Measurements from ENCODE around the gene GRAMD2B.
A peak's percentile ranks its signal among the peaks of the same experiment; 100 is the strongest.

GRAMD2B gene

DNA sequence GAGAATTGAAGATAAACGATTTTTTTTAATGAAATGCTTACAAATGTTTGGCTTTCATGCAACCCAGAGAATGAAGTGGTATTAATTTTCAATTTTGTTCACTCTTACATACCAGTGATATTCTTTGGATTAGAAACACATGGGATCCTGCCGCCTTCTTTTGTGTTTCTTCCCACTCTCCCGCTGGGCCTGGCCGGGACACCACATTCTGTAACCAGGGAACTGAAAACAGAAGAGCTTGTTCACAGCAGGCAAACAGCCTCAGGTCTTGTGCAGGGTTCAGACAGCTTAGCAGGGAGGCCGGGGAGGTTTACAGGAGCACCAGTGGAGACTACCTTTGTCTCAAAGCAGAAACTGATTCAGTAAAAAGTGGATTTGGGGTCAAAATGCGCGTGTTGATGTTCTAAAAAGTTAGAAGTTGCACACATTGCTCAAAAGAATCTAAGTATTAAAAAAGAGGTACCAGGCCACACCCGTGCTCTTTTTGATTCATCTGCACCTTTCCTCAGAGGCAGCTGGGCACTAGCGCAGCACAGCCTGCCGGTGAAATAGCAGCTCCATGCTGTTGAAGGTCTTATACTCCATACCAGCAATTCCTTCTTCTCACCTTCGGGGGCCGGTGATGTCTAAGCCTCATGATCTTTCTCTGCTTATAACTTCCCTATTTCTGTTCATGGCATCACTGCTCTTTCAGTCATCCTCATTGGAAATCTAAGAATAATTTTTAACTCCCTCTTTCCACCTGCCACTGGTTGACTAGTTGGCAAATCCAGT is 67.1 kb downstream of the GRAMD2B start:
- TF ChIP-seq, protein P1, sequence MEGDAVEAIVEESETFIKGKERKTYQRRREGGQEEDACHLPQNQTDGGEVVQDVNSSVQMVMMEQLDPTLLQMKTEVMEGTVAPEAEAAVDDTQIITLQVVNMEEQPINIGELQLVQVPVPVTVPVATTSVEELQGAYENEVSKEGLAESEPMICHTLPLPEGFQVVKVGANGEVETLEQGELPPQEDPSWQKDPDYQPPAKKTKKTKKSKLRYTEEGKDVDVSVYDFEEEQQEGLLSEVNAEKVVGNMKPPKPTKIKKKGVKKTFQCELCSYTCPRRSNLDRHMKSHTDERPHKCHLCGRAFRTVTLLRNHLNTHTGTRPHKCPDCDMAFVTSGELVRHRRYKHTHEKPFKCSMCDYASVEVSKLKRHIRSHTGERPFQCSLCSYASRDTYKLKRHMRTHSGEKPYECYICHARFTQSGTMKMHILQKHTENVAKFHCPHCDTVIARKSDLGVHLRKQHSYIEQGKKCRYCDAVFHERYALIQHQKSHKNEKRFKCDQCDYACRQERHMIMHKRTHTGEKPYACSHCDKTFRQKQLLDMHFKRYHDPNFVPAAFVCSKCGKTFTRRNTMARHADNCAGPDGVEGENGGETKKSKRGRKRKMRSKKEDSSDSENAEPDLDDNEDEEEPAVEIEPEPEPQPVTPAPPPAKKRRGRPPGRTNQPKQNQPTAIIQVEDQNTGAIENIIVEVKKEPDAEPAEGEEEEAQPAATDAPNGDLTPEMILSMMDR (IDR thresholded peaks at IDR 0.05; ENCODE audit: control insufficient read depth, insufficient read depth, low read depth, low read length, missing control alignments), result peak; percentile 41
- DNase-seq (ENCODE audit: low read depth), result no peak
- no peak overlapping the region for H3K4me3 ChIP-seq (ENCODE audit: control insufficient read depth, low read depth, low read length)

DNA sequence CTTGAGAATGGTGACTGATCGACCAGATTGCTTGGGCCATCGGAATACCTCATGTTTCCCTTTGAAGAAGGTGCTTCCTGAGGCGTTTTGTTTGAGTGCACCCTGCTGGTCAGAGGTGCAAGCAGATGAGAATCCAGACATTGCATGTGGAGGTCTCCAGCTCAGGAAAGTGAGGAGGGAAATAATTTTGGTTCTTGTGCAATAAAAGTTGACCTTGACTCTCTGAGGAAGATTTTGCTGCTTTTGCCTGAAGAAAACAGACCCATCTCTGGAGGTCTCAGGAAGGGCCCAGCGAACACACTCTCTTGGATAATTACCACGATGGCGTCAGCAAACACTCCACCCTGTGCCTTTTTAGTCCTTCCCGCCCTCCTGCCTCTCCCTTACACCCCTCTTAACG is 69.7 kb downstream of the GRAMD2B start:
- TF ChIP-seq, protein P1 (IDR thresholded peaks at IDR 0.05; ENCODE audit: control insufficient read depth, insufficient read depth, low read depth, low read length, missing control alignments), result peak; percentile 24
- no peak overlapping the region for H3K4me3 ChIP-seq (ENCODE audit: control insufficient read depth, low read depth, low read length)
- DNase-seq (ENCODE audit: low read depth), result no peak

DNA sequence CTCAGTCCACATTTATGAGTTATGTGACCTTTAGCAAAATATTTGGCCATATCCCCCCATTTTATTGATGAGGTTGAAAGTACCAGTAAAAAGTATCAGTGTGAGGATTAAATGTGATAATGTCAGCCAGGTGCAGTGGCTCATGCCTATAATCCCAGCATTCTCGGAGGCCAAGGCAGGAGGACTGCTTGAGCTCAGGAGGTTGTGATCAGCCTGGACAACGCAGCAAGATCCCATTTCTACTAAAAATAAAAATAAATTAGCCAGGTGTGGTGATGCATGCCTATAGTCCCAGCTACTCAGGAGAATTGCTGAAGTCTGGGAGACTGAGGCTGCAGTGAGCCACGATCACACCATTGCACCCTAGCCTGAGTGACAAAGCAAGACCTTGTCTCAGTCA is 71.2 kb downstream of the GRAMD2B start:
- H3K4me3 ChIP-seq (ENCODE audit: control insufficient read depth, low read depth, low read length), result no peak overlapping the region
- DNase-seq (ENCODE audit: low read depth), result no peak
- TF ChIP-seq, protein P1 (IDR thresholded peaks at IDR 0.05; ENCODE audit: control insufficient read depth, insufficient read depth, low read depth, low read length, missing control alignments), result no peak

DNA sequence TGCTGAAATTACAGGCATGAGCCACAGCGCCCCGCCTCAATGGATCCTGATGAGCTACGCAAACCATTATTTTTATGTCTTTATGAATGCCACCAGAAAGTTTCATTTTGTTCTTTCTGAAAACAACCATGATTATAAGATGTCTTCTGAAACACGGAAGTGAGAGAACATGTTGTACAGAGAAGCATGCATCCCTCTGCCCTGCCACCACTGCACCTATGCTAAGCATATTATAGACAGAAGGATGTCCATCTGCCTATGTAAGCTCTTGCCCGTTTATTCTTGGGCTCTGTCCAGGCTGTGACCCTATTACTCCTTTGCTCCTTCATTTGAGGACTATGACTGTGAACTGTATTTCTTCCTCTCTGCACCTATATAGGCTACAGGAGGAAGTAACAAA is 74.3 kb downstream of the GRAMD2B start:
- no peak for DNase-seq (ENCODE audit: low read depth)

DNA sequence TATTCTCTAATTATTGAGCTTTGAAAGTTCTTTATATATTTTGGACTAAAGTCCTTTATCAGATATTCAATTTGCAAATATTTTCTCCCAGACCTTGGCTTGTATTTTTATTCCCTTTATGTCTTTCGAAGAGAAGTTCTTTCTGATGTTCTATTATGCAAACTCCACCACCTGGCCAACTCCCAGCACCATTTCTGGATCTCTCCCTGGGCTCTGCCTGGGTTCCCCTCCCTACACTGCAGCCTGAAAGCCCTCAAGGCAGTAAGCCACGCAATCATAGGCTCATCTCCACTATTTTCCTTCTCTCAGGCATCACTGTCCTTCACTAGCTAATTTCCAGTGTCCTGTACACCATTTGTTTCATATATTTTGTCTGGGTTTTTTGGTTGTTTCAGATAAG is 76.1 kb downstream of the GRAMD2B start:
- no peak overlapping the region for H3K4me3 ChIP-seq (ENCODE audit: control insufficient read depth, low read depth, low read length)
- TF ChIP-seq, protein P1 (IDR thresholded peaks at IDR 0.05; ENCODE audit: control insufficient read depth, insufficient read depth, low read depth, low read length, missing control alignments), result no peak
- no peak for DNase-seq (ENCODE audit: low read depth)

More for the DNA sequence above, 74.3 kb downstream of the GRAMD2B start:
- TF ChIP-seq, protein P1 (IDR thresholded peaks at IDR 0.05; ENCODE audit: control insufficient read depth, insufficient read depth, low read depth, low read length, missing control alignments), result no peak
- H3K4me3 ChIP-seq (ENCODE audit: control insufficient read depth, low read depth, low read length), result no peak overlapping the region

DNA sequence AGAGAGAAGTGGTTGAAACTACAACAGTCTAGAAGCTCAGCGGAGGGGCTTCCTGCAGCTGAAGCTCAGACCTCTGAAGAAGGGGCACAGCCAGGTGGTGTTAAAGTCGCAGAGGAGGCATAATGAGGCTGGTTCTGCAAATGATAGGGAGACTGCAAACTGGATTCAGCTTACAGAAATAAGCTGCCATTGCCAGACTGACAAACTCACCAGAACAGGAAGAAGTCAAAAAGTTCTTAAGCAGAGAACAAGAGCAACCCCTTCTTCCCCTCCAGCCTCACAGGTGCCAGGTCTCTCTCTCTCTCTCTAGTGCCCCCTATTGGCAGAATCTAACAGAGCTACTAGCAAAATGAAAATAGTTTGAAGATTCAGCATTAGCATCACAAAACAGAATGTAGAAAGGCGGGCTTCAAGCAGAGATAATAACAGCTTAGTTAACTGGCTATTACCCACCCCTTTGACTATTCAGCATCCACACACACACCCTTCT is 76.7 kb downstream of the GRAMD2B start:
- DNase-seq (ENCODE audit: low read depth), result no peak
- H3K4me3 ChIP-seq (ENCODE audit: control insufficient read depth, low read depth, low read length), result no peak overlapping the region
- TF ChIP-seq, protein P1 (IDR thresholded peaks at IDR 0.05; ENCODE audit: control insufficient read depth, insufficient read depth, low read depth, low read length, missing control alignments), result peak; percentile 68

Data from AG09309 (cell line).